ENCODE measurements around the gene ATXN10. TPM values are rescaled to one million over a fixed set of nuclear protein-coding genes. Genes with fewer than 3 reads are reported as not detected.

ATXN10 gene
- total and polyA plus RNA-seq, 10 of the 15 experiments (the other 5 are each of a cell fraction or from before 2014, with no cell fraction given), result 29.2 to 249 (median 146) TPM

DNA sequence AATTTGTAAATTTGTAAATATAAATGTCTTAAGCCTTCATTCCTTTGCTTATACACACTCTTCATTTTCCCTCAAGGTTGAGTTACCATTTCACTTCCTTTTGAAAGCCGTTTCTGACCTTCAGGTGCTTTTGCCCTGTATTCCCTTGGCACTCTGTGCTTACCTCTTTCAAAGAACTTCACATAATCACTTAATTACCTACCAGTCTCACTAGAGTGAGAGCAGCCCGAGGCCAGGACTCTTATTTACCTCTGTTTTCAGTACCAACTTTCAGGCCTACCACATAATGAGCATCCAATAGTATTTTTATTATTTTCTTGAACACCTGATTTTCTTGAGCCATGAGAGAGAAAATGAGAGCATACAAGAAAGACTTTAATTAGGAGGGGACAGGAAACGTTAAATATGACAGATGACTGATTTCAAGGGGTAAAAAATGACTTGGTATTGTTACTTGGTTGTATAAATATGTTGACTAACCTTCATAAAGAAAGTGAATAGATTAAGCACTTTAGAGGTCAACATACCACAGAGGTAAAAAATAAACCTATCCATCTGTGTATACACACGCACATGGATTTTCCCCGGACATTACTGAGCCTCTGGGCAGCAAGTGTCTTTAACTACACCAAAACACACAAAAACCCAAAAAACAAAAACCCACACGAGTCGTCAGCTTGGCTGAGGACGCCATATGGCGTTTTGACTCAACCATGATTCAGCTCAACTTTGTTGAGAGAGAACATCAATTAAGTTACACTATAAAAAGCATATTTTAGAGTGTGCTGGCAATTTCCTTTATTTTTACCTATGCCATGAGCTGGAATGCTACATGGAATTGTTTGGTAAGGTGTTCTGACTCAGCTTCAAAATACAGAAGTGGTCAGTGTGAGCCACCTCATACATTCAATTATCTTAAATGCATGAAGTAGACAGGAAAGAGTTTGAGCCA, 7.6 kb downstream of the ATXN10 start (continued):
- TF ChIP-seq, protein P1, sequence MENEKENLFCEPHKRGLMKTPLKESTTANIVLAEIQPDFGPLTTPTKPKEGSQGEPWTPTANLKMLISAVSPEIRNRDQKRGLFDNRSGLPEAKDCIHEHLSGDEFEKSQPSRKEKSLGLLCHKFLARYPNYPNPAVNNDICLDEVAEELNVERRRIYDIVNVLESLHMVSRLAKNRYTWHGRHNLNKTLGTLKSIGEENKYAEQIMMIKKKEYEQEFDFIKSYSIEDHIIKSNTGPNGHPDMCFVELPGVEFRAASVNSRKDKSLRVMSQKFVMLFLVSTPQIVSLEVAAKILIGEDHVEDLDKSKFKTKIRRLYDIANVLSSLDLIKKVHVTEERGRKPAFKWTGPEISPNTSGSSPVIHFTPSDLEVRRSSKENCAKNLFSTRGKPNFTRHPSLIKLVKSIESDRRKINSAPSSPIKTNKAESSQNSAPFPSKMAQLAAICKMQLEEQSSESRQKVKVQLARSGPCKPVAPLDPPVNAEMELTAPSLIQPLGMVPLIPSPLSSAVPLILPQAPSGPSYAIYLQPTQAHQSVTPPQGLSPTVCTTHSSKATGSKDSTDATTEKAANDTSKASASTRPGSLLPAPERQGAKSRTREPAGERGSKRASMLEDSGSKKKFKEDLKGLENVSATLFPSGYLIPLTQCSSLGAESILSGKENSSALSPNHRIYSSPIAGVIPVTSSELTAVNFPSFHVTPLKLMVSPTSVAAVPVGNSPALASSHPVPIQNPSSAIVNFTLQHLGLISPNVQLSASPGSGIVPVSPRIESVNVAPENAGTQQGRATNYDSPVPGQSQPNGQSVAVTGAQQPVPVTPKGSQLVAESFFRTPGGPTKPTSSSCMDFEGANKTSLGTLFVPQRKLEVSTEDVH (IDR thresholded peaks at IDR 0.05; ENCODE audit: low read depth, partially characterized antibody), result no peak
- TF ChIP-seq, protein P2, sequence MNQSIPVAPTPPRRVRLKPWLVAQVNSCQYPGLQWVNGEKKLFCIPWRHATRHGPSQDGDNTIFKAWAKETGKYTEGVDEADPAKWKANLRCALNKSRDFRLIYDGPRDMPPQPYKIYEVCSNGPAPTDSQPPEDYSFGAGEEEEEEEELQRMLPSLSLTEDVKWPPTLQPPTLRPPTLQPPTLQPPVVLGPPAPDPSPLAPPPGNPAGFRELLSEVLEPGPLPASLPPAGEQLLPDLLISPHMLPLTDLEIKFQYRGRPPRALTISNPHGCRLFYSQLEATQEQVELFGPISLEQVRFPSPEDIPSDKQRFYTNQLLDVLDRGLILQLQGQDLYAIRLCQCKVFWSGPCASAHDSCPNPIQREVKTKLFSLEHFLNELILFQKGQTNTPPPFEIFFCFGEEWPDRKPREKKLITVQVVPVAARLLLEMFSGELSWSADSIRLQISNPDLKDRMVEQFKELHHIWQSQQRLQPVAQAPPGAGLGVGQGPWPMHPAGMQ (IDR thresholded peaks at IDR 0.05; ENCODE audit: borderline replicate concordance), result no peak
- TF ChIP-seq MTA2 (IDR thresholded peaks at IDR 0.05; ENCODE audit: low read depth) (peak; percentile 93), POLR2A (IDR thresholded peaks at IDR 0.05; ENCODE audit: low read depth, low read length) (no peak), YY1 (IDR thresholded peaks at IDR 0.05; ENCODE audit: low read depth, low read length) (peak; percentile 56; the same call in 1 of the 2 replicates), SMC3 (IDR thresholded peaks at IDR 0.05; ENCODE audit: borderline replicate concordance, low read length) (no peak), ZNF207 (IDR thresholded peaks at IDR 0.05; ENCODE audit: borderline replicate concordance) (no peak), KLF5 (IDR thresholded peaks at IDR 0.05; ENCODE audit: partially characterized antibody) (peak; percentile 25), RELA (IDR thresholded peaks at IDR 0.05; ENCODE audit: borderline replicate concordance, partially characterized antibody) (peak; percentile 17), MXI1 (IDR thresholded peaks at IDR 0.05; ENCODE audit: low read depth, low read length) (no peak), PAX8 (IDR thresholded peaks at IDR 0.05) (no peak), GATAD2B (conservative IDR thresholded peaks at IDR 0.05; ENCODE audit: low read depth) (no peak), CREM (IDR thresholded peaks at IDR 0.05; ENCODE audit: low read depth) (peak; percentile 83), ZNF217 (IDR thresholded peaks at IDR 0.05) (no peak), TCF12 (IDR thresholded peaks at IDR 0.05; ENCODE audit: low read depth, low read length) (peak; percentile 32; the same call in 1 of the 2 replicates), IKZF1 (conservative IDR thresholded peaks at IDR 0.05) (0 out of 2 replicates have a peak, but pooled peaks have one; percentile 51), STAT1 (conservative IDR thresholded peaks at IDR 0.05) (no peak)
- TF ChIP-seq, protein P3, sequence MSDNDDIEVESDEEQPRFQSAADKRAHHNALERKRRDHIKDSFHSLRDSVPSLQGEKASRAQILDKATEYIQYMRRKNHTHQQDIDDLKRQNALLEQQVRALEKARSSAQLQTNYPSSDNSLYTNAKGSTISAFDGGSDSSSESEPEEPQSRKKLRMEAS (IDR thresholded peaks at IDR 0.05; ENCODE audit: low read depth, low read length), result no peak
- TF ChIP-seq, protein P4, sequence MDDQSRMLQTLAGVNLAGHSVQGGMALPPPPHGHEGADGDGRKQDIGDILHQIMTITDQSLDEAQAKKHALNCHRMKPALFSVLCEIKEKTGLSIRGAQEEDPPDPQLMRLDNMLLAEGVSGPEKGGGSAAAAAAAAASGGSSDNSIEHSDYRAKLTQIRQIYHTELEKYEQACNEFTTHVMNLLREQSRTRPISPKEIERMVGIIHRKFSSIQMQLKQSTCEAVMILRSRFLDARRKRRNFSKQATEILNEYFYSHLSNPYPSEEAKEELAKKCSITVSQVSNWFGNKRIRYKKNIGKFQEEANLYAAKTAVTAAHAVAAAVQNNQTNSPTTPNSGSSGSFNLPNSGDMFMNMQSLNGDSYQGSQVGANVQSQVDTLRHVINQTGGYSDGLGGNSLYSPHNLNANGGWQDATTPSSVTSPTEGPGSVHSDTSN (IDR thresholded peaks at IDR 0.05; ENCODE audit: insufficient replicate concordance, low read depth, low read length), result no peak
- TF ChIP-seq, protein P5, sequence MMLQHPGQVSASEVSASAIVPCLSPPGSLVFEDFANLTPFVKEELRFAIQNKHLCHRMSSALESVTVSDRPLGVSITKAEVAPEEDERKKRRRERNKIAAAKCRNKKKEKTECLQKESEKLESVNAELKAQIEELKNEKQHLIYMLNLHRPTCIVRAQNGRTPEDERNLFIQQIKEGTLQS (IDR thresholded peaks at IDR 0.05; ENCODE audit: borderline replicate concordance, extremely low read depth, low read depth, low read length), result no peak
- TF ChIP-seq, protein P6, sequence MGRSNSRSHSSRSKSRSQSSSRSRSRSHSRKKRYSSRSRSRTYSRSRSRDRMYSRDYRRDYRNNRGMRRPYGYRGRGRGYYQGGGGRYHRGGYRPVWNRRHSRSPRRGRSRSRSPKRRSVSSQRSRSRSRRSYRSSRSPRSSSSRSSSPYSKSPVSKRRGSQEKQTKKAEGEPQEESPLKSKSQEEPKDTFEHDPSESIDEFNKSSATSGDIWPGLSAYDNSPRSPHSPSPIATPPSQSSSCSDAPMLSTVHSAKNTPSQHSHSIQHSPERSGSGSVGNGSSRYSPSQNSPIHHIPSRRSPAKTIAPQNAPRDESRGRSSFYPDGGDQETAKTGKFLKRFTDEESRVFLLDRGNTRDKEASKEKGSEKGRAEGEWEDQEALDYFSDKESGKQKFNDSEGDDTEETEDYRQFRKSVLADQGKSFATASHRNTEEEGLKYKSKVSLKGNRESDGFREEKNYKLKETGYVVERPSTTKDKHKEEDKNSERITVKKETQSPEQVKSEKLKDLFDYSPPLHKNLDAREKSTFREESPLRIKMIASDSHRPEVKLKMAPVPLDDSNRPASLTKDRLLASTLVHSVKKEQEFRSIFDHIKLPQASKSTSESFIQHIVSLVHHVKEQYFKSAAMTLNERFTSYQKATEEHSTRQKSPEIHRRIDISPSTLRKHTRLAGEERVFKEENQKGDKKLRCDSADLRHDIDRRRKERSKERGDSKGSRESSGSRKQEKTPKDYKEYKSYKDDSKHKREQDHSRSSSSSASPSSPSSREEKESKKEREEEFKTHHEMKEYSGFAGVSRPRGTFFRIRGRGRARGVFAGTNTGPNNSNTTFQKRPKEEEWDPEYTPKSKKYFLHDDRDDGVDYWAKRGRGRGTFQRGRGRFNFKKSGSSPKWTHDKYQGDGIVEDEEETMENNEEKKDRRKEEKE (IDR thresholded peaks at IDR 0.05), result no peak

All from GM12878 (cell line).